ENCODE measurements around the gene FANCC.

FANCC gene

GRCh38 chr9:95095641-95096355, 221.7 kb downstream of the FANCC start:
- no peak for DNase-seq

- no peak for DNase-seq
Observed at GRCh38 chr9:95094002-95094401, 223.5 kb downstream of the FANCC start.

- no peak for DNase-seq
Observed at GRCh38 chr9:95093586-95093985, 223.9 kb downstream of the FANCC start.

GRCh38 chr9:95092262-95093072, 225.0 kb downstream of the FANCC start:
- DNase-seq: no peak

GRCh38 chr9:95091601-95092261, 225.8 kb downstream of the FANCC start:
- DNase-seq: no peak

- DNase-seq: no peak
Observed at GRCh38 chr9:95090871-95091577, 226.5 kb downstream of the FANCC start.

- DNase-seq: no peak
Observed at GRCh38 chr9:95090023-95090791, 227.3 kb downstream of the FANCC start.

GRCh38 chr9:95089257-95090022, 228.1 kb downstream of the FANCC start:
- no peak for DNase-seq

GRCh38 chr9:95088421-95089161, 228.9 kb downstream of the FANCC start:
- no peak for DNase-seq

- DNase-seq: no peak
Observed at GRCh38 chr9:95087659-95088242, 229.8 kb downstream of the FANCC start.

GRCh38 chr9:95086564-95086955, 230.9 kb downstream of the FANCC start:
- no peak for DNase-seq

- no peak for DNase-seq
Observed at GRCh38 chr9:95085861-95086563, 231.5 kb downstream of the FANCC start.

- DNase-seq: no peak
Observed at GRCh38 chr9:95085036-95085770, 232.3 kb downstream of the FANCC start.

- DNase-seq: no peak
Observed at GRCh38 chr9:95084254-95084934, 233.1 kb downstream of the FANCC start.

GRCh38 chr9:95083086-95083768, 234.3 kb downstream of the FANCC start:
- no peak for DNase-seq

- DNase-seq: no peak
Observed at GRCh38 chr9:95082401-95083084, 235.0 kb downstream of the FANCC start.

GRCh38 chr9:95081998-95082397, 235.5 kb downstream of the FANCC start:
- DNase-seq: no peak

Data from activated gamma-delta T cell treated with Interleukin-2 at 50 U/mL for 16 hours (primary cell).